WERI-Rb-1 (cell line): ENCODE results near the gene KHK.

Experiments used
- DNase-seq: peaks from one replicate; pipeline ENCODE4 v3.0.0-alpha.2; 2020
- H3K27ac ChIP-seq: fragments of 250-450 bp; sonication (Bioruptor Pico); 2 replicates; pipeline ENCODE4 v1.5.1; 2020; ENCODE audit warnings: mild to moderate bottlenecking, moderate library complexity
- H3K27me3 ChIP-seq: fragments of 250-450 bp; sonication (Bioruptor Pico); 2 replicates; pipeline ENCODE4 v1.5.1; 2021; ENCODE audit warnings: mild to moderate bottlenecking, low read depth, moderate library complexity; ENCODE audit not compliant: insufficient read depth, severe bottlenecking
- H3K36me3 ChIP-seq: fragments of 250-450 bp; sonication (Bioruptor Pico); 2 replicates; pipeline ENCODE4 v1.5.1; 2020; ENCODE audit warnings: mild to moderate bottlenecking, moderate library complexity
- H3K4me3 ChIP-seq: 2 replicates; pipeline ENCODE4 v1.5.1; 2011; ENCODE audit warnings: low read depth, mild to moderate bottlenecking, control low read depth, low read length
- H3K9me3 ChIP-seq: fragments of 250-450 bp; sonication (Bioruptor Pico); 2 replicates; pipeline ENCODE4 v1.5.1; 2021; ENCODE audit warnings: mild to moderate bottlenecking, moderate library complexity; ENCODE audit not compliant: severe bottlenecking
- CTCF ChIP-seq: IDR thresholded peaks from 2 replicates; pipeline ENCODE4 v1.5.1; 2011; ENCODE audit warnings: low read depth, mild to moderate bottlenecking, control low read depth, inconsistent platforms, low read length

Gene KHK

GRCh38 chr2:27050281-27050995, 36.1 kb upstream of the KHK start:
- Histone ChIP-seq H3K4me3 (peak overlapping the region; percentile 85), H3K36me3 (peaks cover 27% of the 10 kb centered on the region), H3K27ac (peak overlapping the region; percentile 81), H3K27me3 (no peaks in the 10 kb centered on the region), H3K9me3 (no peaks in the 10 kb centered on the region)
- TF ChIP-seq CTCF, result 0 out of 2 replicates have a peak, but pooled peaks have one; percentile 34
- peak; percentile 94 for DNase-seq

- peak; percentile 97 for DNase-seq
- Histone ChIP-seq H3K4me3 (peak within 1 kb of the TSS; percentile 85), H3K27me3 (no peaks in the 10 kb centered on the region), H3K9me3 (no peaks in the 10 kb centered on the region), H3K36me3 (peaks cover 35% of the 10 kb centered on the region), H3K27ac (peak within 1 kb of the TSS; percentile 81)
- no peak for TF ChIP-seq CTCF
Observed at GRCh38 chr2:27050996-27051901, 35.3 kb upstream of the KHK start, which contains the start of gene AGBL5. Gene AGBL5 (plus strand): TSS chr2:27051668. CDS start chr2:27052959, 1,291 bp downstream.

GRCh38 chr2:27051902-27052645, 34.5 kb upstream of the KHK start:
- H3K27me3 ChIP-seq, result no peaks in the 10 kb centered on the region
- peak overlapping the region; percentile 85 for H3K4me3 ChIP-seq
- DNase-seq, result peak; percentile 58
- no peaks in the 10 kb centered on the region for H3K9me3 ChIP-seq
- no peak for TF ChIP-seq CTCF
- H3K27ac ChIP-seq, result peak overlapping the region; percentile 81
- H3K36me3 ChIP-seq, result peaks cover 43% of the 10 kb centered on the region

- Histone ChIP-seq H3K36me3 (peaks cover 56% of the 10 kb centered on the region), H3K27me3 (no peaks in the 10 kb centered on the region), H3K4me3 (no peak overlapping the region), H3K9me3 (no peaks in the 10 kb centered on the region), H3K27ac (no peak overlapping the region)
- no peak for DNase-seq
- TF ChIP-seq CTCF, result no peak
Observed at GRCh38 chr2:27053321-27053720, 33.3 kb upstream of the KHK start.

- no peak for TF ChIP-seq CTCF
- Histone ChIP-seq H3K27ac (no peak overlapping the region), H3K27me3 (no peaks in the 10 kb centered on the region), H3K9me3 (no peaks in the 10 kb centered on the region), H3K4me3 (no peak overlapping the region), H3K36me3 (peaks cover 60% of the 10 kb centered on the region)
- DNase-seq, result no peak
Observed at GRCh38 chr2:27053776-27054175, 32.8 kb upstream of the KHK start.
